ENCODE data around the gene HDGF. TPM values are rescaled to one million over a fixed set of nuclear protein-coding genes. Genes with fewer than 3 reads are reported as not detected.

The HDGF gene
- total and polyA plus RNA-seq, 9 of the 15 experiments (the other 6 are each of a cell fraction or from before 2014, with no cell fraction given) = 38.8 to 601 (median 400) TPM

GRCh38 chr1:156728599-156729462 lies 22.6 kb downstream of the HDGF start, which contains the start of gene ISG20L2 (continued):
- TF ChIP-seq SRF (CRISPR knock-in tag; IDR thresholded peaks at IDR 0.05) (peak in 1 of 2 experiments; percentile 78; a peak in 2 of 4 replicates), E2F4 (CRISPR knock-in tag; IDR thresholded peaks at IDR 0.05; ENCODE audit: low read depth) (no peak), MCM2 (IDR thresholded peaks at IDR 0.05; ENCODE audit: low read depth) (no peak), HMG20B (CRISPR knock-in tag; IDR thresholded peaks at IDR 0.05) (no peak), YBX1 (IDR thresholded peaks at IDR 0.05) (no peak), PHB (CRISPR knock-in tag; IDR thresholded peaks at IDR 0.05) (no peak), ZNF696 (CRISPR knock-in tag; conservative IDR thresholded peaks at IDR 0.05) (no peak), SMARCB1 (IDR thresholded peaks at IDR 0.05; ENCODE audit: insufficient read length, low read depth) (no peak), DNMT1 (IDR thresholded peaks at IDR 0.05) (0 out of 2 replicates have a peak, but pooled peaks have one; percentile 62), CREB3L1 (IDR thresholded peaks at IDR 0.05; ENCODE audit: borderline replicate concordance, low read depth) (peak; percentile 76), EHMT2 (IDR thresholded peaks at IDR 0.05) (no peak), HNRNPLL (IDR thresholded peaks at IDR 0.05; ENCODE audit: low read depth, low read length, poor library complexity, severe bottlenecking) (peak; percentile 53), NFXL1 (CRISPR knock-in tag; IDR thresholded peaks at IDR 0.05) (no peak), TRIM24 (IDR thresholded peaks at IDR 0.05) (no peak), SP1 (CRISPR knock-in tag; IDR thresholded peaks at IDR 0.05) (peak; percentile 97), ZNF644 (tag; IDR thresholded peaks at IDR 0.05; ENCODE audit: low read depth) (no peak), XRCC5 (IDR thresholded peaks at IDR 0.05; ENCODE audit: low read depth, low read length) (no peak), NFATC3 (IDR thresholded peaks at IDR 0.05) (no peak), RBM25 (IDR thresholded peaks at IDR 0.05; ENCODE audit: low read depth, low read length, severe bottlenecking) (no peak), PHB2 (IDR thresholded peaks at IDR 0.05; ENCODE audit: low read depth) (no peak), GTF2F1 (IDR thresholded peaks at IDR 0.05; ENCODE audit: low read depth, low read length) (0 out of 2 replicates have a peak, but pooled peaks have one; percentile 55), ZFX (CRISPR knock-in tag; IDR thresholded peaks at IDR 0.05) (peak; percentile 87), TFAM (CRISPR knock-in tag; conservative IDR thresholded peaks at IDR 0.05) (no peak), ZNF174 (CRISPR knock-in tag; IDR thresholded peaks at IDR 0.05) (no peak), DDX20 (tag; IDR thresholded peaks at IDR 0.05; ENCODE audit: low read depth) (no peak), HDAC8 (tag; IDR thresholded peaks at IDR 0.05) (no peak), KLF13 (tag; IDR thresholded peaks at IDR 0.05; ENCODE audit: borderline replicate concordance, low read depth) (no peak), RBM39 (optimal IDR thresholded peaks at IDR 0.05; ENCODE audit: low read depth, low read length) (no peak), NR3C1 (CRISPR knock-in tag; IDR thresholded peaks at IDR 0.05) (no peak), ZNF583 (CRISPR knock-in tag; IDR thresholded peaks at IDR 0.05) (no peak)

Data from K562 (cell line).